GM12878 (cell line): ENCODE results near the gene YPEL2. TPM values are rescaled to one million over a fixed set of nuclear protein-coding genes. Genes with fewer than 3 reads are reported as not detected.

Source experiments
- ATAC-seq: fragments of 200-7000 bp; cut with Tn5 transposase; 3 replicates; pipeline ENCODE4 v1.9.1; 2020; ENCODE audit warnings: mild to moderate bottlenecking, moderate library complexity
- BruUV-seq: library from RNA; stranded (reverse); fragments of 400-500 nt; replicated peaks from 2 replicates; lab custom pipeline; 2021; lab: Mats Ljungman, UMichigan
- CTCF ChIA-PET: fragments of 300-600 bp; sonication (Branson Sonifier 250); formaldehyde crosslinking; extraction: SDS; loops from one replicate; lab custom pipeline; 2021; ENCODE audit warnings: inconsistent platforms; lab: Yijun Ruan, JAX
- POLR2A ChIA-PET: fragments of 350-600 bp; formaldehyde crosslinking; extraction: SDS; loops from one replicate; lab custom pipeline; 2021; ENCODE audit warnings: inconsistent platforms; lab: Charles Lee
- RAD21 ChIA-PET: fragments of 300-600 bp; sonication (Branson Sonifier 250); formaldehyde crosslinking; loops from one replicate; lab custom pipeline; 2023; ENCODE audit warnings: antibody characterized with exemption; ENCODE audit not compliant: unreplicated experiment; lab: Charles Lee
- SMC1A ChIA-PET: fragments of 300-600 bp; sonication (Branson Sonifier 250); formaldehyde crosslinking; loops from one replicate; lab custom pipeline; 2023; ENCODE audit not compliant: unreplicated experiment, uncharacterized antibody; lab: Charles Lee
- DNase-seq: peaks from one replicate; pipeline ENCODE4 v3.0.0-alpha.2; 2011; ENCODE audit warnings: low read depth, low spot score
- FAIRE-seq: peaks from 3 replicates; lab custom pipeline; 2011; peaks lifted over from hg19 to GRCh38; lab: Jason Lieb, UNC
- H2AFZ ChIP-seq: 2 replicates; pipeline ENCODE4 v1.6.0; 2011; ENCODE audit warnings: low read depth, low read length, control low read depth; ENCODE audit not compliant: control insufficient read depth
- H3K27ac ChIP-seq: 2 replicates; pipeline ENCODE4 v1.5.1; 2011; ENCODE audit warnings: control low read depth; ENCODE audit not compliant: control insufficient read depth, insufficient read depth
- H3K27me3 ChIP-seq, 2 experiments: replicated peaks in 1 of 2; 2 replicates each; pipeline versions ENCODE4 v1.6.0 to v1.6.1; 2011; ENCODE audit warnings: low read length in 1 of 2; ENCODE audit not compliant: control insufficient read depth in 2 of 2, insufficient read depth in 2 of 2
- H3K36me3 ChIP-seq, 2 experiments: 2 replicates each; pipeline ENCODE4 v1.5.1; 2011; ENCODE audit warnings: low read length in 1 of 2; ENCODE audit not compliant: control insufficient read depth in 2 of 2, insufficient read depth in 2 of 2
- H3K4me1 ChIP-seq: 2 replicates; pipeline ENCODE4 v1.6.1; 2011; ENCODE audit warnings: mild to moderate bottlenecking, low read length, moderate library complexity, mixed read lengths; ENCODE audit not compliant: control insufficient read depth, insufficient read depth
- H3K4me2 ChIP-seq: 2 replicates; pipeline ENCODE4 v1.6.0; 2011; ENCODE audit warnings: control low read depth; ENCODE audit not compliant: control insufficient read depth, insufficient read depth
- H3K4me3 ChIP-seq: fragments of 200-600 bp; sonication (generic); 2 replicates; pipeline ENCODE4 v1.5.1; 2016
- H3K79me2 ChIP-seq: 2 replicates; pipeline ENCODE4 v1.6.0; 2011; ENCODE audit warnings: low read length; ENCODE audit not compliant: control insufficient read depth, insufficient read depth
- H3K9ac ChIP-seq: 2 replicates; pipeline ENCODE4 v1.8.0; 2011; ENCODE audit warnings: low read length, control low read depth, mixed read lengths; ENCODE audit not compliant: control insufficient read depth, insufficient read depth
- H3K9me3 ChIP-seq: replicated peaks from 3 replicates; pipeline ENCODE4 v1.5.1; 2011; ENCODE audit warnings: mild to moderate bottlenecking, low read length; ENCODE audit not compliant: control insufficient read depth, insufficient read depth
- H4K20me1 ChIP-seq: 2 replicates; pipeline ENCODE4 v1.6.0; 2011; ENCODE audit not compliant: control insufficient read depth, insufficient read depth
- CBFB ChIP-seq: IDR thresholded peaks from 2 replicates; pipeline ENCODE4 v1.6.1; 2016; ENCODE audit warnings: antibody characterized with exemption, low read depth
- CBX5 ChIP-seq: sonication (generic); IDR thresholded peaks from 2 replicates; pipeline ENCODE4 v1.6.1; 2016; ENCODE audit warnings: low read depth, moderate library complexity, mild to moderate bottlenecking, inconsistent platforms
- EP300 ChIP-seq, 2 experiments: fragments of 150-350 bp in 1 of 2; IDR thresholded peaks; 2 replicates each; pipeline ENCODE4 v1.6.1; 2011 to 2012; ENCODE audit warnings: low read depth in 2 of 2, low read length in 2 of 2, borderline replicate concordance in 1 of 2, improper control_type of control experiment in 1 of 2, inconsistent platforms in 1 of 2; ENCODE audit not compliant: control insufficient read depth in 1 of 2
- EZH2 ChIP-seq: IDR thresholded peaks from 2 replicates; pipeline ENCODE4 v1.6.1; 2012; ENCODE audit warnings: low read depth, mild to moderate bottlenecking, control low read depth, inconsistent platforms, low read length, borderline replicate concordance; ENCODE audit not compliant: control insufficient read depth
- IRF5 ChIP-seq: fragments of 450-650 bp; IDR thresholded peaks from 2 replicates; pipeline ENCODE4 v1.6.1; 2017; ENCODE audit warnings: borderline replicate concordance
- JUNB ChIP-seq: IDR thresholded peaks from 2 replicates; pipeline ENCODE4 v1.6.1; 2016; ENCODE audit warnings: antibody characterized with exemption, mild to moderate bottlenecking
- MTA2 ChIP-seq: fragments of 450-650 bp; IDR thresholded peaks from 2 replicates; pipeline ENCODE4 v1.6.1; 2016; ENCODE audit warnings: low read depth, mild to moderate bottlenecking, moderate library complexity
- NFIC ChIP-seq: IDR thresholded peaks from 2 replicates; pipeline ENCODE4 v1.6.1; 2012; ENCODE audit warnings: low read depth, mild to moderate bottlenecking, inconsistent platforms, low read length, moderate library complexity
- POU2F2 ChIP-seq: IDR thresholded peaks from 3 replicates; pipeline ENCODE4 v1.6.1; 2011; ENCODE audit warnings: low read depth, mild to moderate bottlenecking, low read length, borderline replicate concordance
- RUNX3 ChIP-seq: IDR thresholded peaks from 2 replicates; pipeline ENCODE4 v1.6.1; 2012; ENCODE audit warnings: low read length, inconsistent platforms
- SIN3A ChIP-seq: IDR thresholded peaks from 2 replicates; pipeline ENCODE4 v1.6.1; 2012; ENCODE audit warnings: low read depth, low read length, improper control_type of control experiment
- SMARCA5 ChIP-seq: fragments of 450-650 bp; IDR thresholded peaks from 2 replicates; pipeline ENCODE4 v1.6.1; 2017; ENCODE audit warnings: mild to moderate bottlenecking
- ZNF622 ChIP-seq: fragments of 450-650 bp; IDR thresholded peaks from 2 replicates; pipeline ENCODE4 v1.6.1; 2017; ENCODE audit warnings: mild to moderate bottlenecking, inconsistent platforms
- WGBS: methylation state at CpG from one replicate; pipeline ENCODE4 v1.1.6; 2016; ENCODE audit warnings: low lambda C conversion rate; ENCODE audit not compliant: insufficient replicate concordance, insufficient coverage; ENCODE audit errors: missing lambda C conversion rate; 5-methylcytosine and 5-hydroxymethylcytosine counted together
- in situ Hi-C: fragments of 300-500 bp; cut with MboI; formaldehyde crosslinking; loops from 9 replicates; pipeline ENCODE4 v1.14.3; 2018; ENCODE audit warnings: mixed read lengths
- intact Hi-C: fragments of 100-400 bp; cut with micrococcal nuclease; formaldehyde crosslinking; loops from one replicate; pipeline ENCODE4 v1.14.2; 2022; ENCODE audit not compliant: unreplicated experiment
- polyA plus RNA-seq, 11 experiments: library from polyadenylated mRNA; depleted of rRNA in 4 of 11; unstranded in 6 of 11; stranded (reverse) in 5 of 11; fragments of >200 nt; fragmentation: Nextera tagmentation in 4 of 11; fragmentation: Illumina TruSeq in 1 of 11; extraction: Ambion mirVana in 4 of 11; extraction: Trizol in 1 of 11; gene quantifications; 1 replicate in 1 of 11; 2 replicates in 10 of 11; pipeline versions ENCODE4 v1.2.1 to v1.2.3, GENCODE V29; 2011 to 2016; ENCODE audit warnings: inconsistent platforms in 2 of 11, missing spikeins in 2 of 11, low read depth in 1 of 11
- total RNA-seq, 4 experiments: library from RNA; depleted of rRNA in 3 of 4; stranded (reverse); fragments of >200 nt in 3 of 4; fragmentation: Illumina TruSeq in 1 of 4; extraction: Trizol in 1 of 4; gene quantifications; 2 replicates each; pipeline versions ENCODE4 v1.2.1 to v1.2.3, GENCODE V29; 2013 to 2021

YPEL2 gene
- total and polyA plus RNA-seq, 10 of the 15 experiments (the other 5 are each of a cell fraction or from before 2014, with no cell fraction given): 0.11 to 8.1 (median 0.48) TPM

- no peak for TF ChIP-seq SIN3A
- TF ChIP-seq JUNB: no peak
- TF ChIP-seq RUNX3: no peak
- no peak for TF ChIP-seq CBFB
- no peak for TF ChIP-seq ZNF622
- no peak for TF ChIP-seq MTA2
- TF ChIP-seq POU2F2: no peak
- TF ChIP-seq NFIC: no peak
- TF ChIP-seq CBX5: no peak
Observed at GRCh38 chr17:59349178-59349577, 17.7 kb downstream of the YPEL2 start (continued).

- TF ChIP-seq EZH2 (no peak), IRF5 (no peak), SMARCA5 (no peak), EP300 (IDR thresholded peaks at IDR 0.05; ENCODE audit: borderline replicate concordance in 1 of 2, control insufficient read depth in 1 of 2, low read depth in 2 of 2, low read length in 2 of 2) (no peak)
- in situ Hi-C loops (no loop called here), intact Hi-C loops (no loop called here)
- RAD21 ChIA-PET: no interaction called here
- Histone ChIP-seq H3K4me3 (no peak overlapping the region), H3K27me3 (no peaks in the 10 kb centered on the region), H3K9me3 (no peaks in the 10 kb centered on the region; the same call in 2 of the 3 replicates), H3K79me2 (no peaks in the 10 kb centered on the region), H2AFZ (no peak overlapping the region), H3K9ac (no peak overlapping the region), H3K4me2 (no peak overlapping the region), H3K4me1 (peaks cover 8% of the 10 kb centered on the region), H3K36me3 (no peaks in the 10 kb centered on the region), H3K27ac (no peak overlapping the region), H4K20me1 (no peaks in the 10 kb centered on the region)
- DNase-seq (no peak), FAIRE-seq (no peak), ATAC-seq (no peak)
- POLR2A ChIA-PET: interaction anchor here (0.5 kb wide), 1 partner anchor 421 kb away, joined by 5 read pairs; no protein-coding TSS in a partner anchor
- SMC1A ChIA-PET: interaction anchor here (1.5 kb wide), 1 partner anchor 24 kb away, joined by 4 read pairs; no protein-coding TSS in a partner anchor
- no TSS peak for BruUV-seq
- CTCF ChIA-PET: interaction anchor here (0.5 to 1.2 kb wide), 2 partner anchors 24 to 91 kb away, joined by 3 read pairs; no protein-coding TSS in a partner anchor
- WGBS: 67% methylated on average over 16 of the region's 16 CpGs
Observed at GRCh38 chr17:59353106-59353854, 21.8 kb downstream of the YPEL2 start.
